Activated CD8-positive, alpha-beta memory T cell treated with anti-CD3 and anti-CD28 coated beads, Interleukin-2, amount 50 U/mL, for 24 hours (primary cell): Measurements from ENCODE around the gene TSPAN18.

Experiments
- DNase-seq: peaks from one replicate; pipeline ENCODE4 v3.0.0-alpha.2; 2020; ENCODE audit errors: extremely low read depth

TSPAN18 gene

DNA sequence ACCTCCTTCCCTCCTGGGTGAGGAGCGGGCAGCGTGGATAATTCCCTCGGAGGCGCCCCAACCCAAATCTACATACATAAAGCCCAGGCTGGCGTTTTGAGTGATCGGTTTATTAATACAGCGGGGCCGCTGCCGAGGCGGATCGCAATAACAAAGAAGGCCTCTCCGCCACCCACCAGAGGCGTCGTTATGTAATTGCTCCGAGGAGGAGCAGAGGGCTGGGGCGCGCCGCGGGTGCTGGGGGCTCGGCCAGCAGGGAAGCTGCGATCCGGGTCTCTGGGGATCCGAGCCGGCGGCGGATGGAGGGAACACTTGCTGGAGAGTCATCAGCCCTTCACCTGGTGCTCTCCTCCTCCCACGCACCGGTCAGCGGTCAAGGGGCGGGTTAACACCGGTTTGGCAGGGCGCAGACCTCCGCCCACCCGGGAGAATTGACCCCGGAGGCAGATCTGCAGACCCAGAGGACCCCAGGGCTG is 230.3 kb downstream of the TSPAN18 start:
- DNase-seq: no peak

DNA sequence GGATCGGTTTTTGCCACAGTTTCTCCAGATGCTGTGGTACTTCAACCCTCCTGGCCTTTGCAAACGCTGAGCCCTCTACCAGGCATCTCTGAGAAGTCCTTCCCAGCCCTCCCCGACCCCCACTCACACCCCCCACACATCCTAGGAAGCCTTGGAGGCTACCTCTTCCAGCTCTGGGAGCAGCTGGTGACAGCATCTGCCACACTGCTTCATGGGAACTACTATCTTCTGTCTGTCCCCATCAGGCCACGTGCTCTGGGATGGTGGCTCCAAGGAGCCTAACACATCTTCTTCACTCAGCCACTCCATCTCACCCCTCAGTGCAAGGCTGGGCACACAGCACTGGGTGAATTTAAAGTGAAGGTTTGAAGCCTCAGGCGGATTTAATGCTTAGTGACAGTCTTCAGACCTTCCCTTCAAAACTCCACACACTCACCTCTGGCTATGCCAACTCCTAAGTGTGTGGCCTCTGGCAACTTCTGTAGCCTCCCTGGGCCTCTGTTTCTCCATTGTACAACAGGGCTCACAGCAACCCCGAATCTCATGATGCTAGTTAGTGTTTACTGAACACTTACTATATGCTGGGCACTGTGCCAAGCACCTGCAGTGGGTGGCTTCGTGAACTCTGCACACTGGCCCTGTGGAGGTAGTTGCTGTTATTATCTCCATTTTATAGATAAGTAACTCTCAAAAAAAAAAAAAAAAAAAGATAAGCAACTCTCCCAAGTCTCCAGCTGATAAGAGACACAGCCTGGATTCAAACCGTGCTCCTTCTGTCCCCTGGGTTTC is 231.2 kb downstream of the TSPAN18 start:
- no peak for DNase-seq

GRCh38 chr11:44959064-44959463 is 232.3 kb downstream of the TSPAN18 start:
- DNase-seq: no peak

DNA sequence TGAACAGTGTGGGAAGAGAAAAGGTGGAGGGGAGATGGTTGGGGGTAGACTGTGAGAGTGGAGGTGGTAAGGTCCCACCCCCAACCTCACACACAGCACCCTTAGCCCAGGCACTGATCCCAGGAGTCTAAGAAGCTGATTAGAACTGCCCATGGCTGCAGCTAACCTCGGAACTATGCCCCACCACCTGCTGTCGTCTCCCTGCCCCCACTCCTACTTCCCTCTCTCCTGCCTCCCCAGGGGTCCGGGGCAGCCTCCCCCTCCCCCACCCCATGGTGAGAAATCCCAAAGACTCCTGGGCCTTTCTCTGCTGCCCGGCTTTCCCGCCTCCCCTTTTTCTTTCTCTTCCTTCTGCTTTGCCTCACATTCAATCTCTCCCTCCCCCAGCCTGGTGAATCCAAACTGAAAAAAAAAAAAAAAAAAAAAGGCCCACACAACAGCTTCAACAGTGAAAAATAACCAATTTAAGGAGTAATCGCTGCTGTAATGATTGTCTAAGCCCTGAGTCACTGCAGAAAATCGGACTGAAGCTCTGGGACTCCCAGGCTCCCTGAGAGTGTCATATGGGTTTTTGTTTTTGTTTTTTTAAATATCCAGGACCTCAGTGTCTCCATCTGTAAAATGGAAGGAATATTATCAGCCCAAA is 233.6 kb downstream of the TSPAN18 start:
- no peak for DNase-seq

GRCh38 chr11:44962464-44962863 is 235.7 kb downstream of the TSPAN18 start:
- DNase-seq: no peak

- no peak for DNase-seq
Observed at GRCh38 chr11:44963136-44963535, 236.4 kb downstream of the TSPAN18 start.

GRCh38 chr11:44963948-44964347 is 237.2 kb downstream of the TSPAN18 start:
- DNase-seq: no peak

GRCh38 chr11:44964526-44965209 is 237.9 kb downstream of the TSPAN18 start:
- no peak for DNase-seq

GRCh38 chr11:44966694-44967093 is 239.9 kb downstream of the TSPAN18 start:
- DNase-seq: no peak

DNA sequence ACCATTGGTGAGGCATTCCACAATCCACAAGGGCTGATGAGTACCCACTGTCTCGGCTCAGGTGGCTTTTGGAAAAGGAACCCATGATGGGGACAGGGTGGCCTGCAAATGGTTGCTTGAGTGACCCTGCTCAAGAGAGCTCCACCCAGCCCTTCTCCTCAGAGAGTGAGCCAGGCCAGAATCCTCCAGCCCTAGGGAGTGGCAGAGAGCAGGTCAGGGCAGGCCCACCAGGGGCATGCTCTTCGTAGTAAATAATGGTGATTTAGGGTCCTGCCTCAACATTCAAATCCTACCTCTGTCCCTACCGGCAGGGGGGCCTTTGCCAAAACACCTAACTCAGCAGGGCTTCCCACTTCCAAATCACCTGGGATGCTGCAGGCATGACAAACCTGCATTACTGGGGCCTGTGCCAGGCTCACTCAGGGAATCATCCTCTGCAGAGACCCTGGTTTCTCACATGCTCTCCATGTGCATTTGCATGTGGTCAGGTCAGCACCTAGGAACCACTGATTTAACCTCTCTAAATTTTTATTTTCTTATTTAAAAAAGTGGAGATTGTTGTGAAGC is 241.3 kb downstream of the TSPAN18 start:
- no peak for DNase-seq

- no peak for DNase-seq
Observed at GRCh38 chr11:44968510-44968909, 241.7 kb downstream of the TSPAN18 start.

- no peak for DNase-seq
Observed at GRCh38 chr11:44969651-44970252, 243.0 kb downstream of the TSPAN18 start.

GRCh38 chr11:44970293-44970692 is 243.5 kb downstream of the TSPAN18 start:
- DNase-seq: no peak

DNA sequence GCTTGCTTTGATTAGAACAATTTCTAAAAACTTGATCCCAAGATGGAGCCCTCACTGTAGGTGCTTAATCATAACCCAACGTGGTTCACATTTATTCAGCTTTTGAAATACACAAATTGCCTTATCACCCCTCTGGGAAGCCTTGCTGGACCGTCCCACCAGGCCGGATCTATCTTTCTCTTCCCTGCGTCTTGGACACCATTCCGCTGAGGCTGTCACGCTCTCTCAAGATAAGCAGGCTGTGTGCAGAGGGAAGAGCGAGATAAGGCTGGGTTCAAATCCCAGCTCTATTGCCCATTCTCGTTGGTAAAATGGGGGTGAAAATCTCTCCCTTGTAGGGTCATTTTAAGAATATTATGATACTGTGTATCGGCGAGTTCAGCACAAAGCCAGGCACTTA is 244.4 kb downstream of the TSPAN18 start:
- DNase-seq: no peak

GRCh38 chr11:44972746-44973435 is 246.1 kb downstream of the TSPAN18 start:
- no peak for DNase-seq

- no peak for DNase-seq
Observed at GRCh38 chr11:44973632-44974401, 247.1 kb downstream of the TSPAN18 start.

GRCh38 chr11:44974402-44975000 is 247.7 kb downstream of the TSPAN18 start:
- no peak for DNase-seq

GRCh38 chr11:44976576-44976975 is 249.8 kb downstream of the TSPAN18 start:
- no peak for DNase-seq

- DNase-seq: no peak
Observed at GRCh38 chr11:44977493-44977984, 250.8 kb downstream of the TSPAN18 start.
